ENCODE measurements around the gene GPR158. TPM values are rescaled to one million over a fixed set of nuclear protein-coding genes. Genes with fewer than 3 reads are reported as not detected.

The GPR158 gene
- total and polyA plus RNA-seq, 2 experiments from 2014 or later: not detected

DNA sequence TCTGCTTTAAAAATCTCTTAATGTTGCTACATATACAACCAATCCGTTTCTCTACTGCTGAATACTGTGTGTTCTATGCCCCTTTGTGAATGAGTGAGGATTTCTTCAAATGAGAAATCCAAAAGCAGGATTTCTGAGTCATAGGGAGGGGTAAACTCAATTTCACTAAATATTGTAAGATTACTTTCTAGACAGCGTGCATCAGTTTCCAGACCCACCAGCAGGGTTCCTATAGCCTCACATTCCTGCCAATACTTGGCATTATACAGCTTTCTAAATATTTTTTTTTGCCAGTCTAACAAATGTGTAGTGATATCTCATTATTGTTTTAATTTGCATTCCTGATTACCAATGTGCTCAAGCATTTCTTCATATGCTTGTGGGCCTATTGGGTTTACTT is 35.5 kb downstream of the GPR158 start:
- Histone ChIP-seq H3K9me3 (ENCODE audit: low read depth) (no peaks in the 10 kb centered on the region), H3K4me2 (ENCODE audit: unreplicated experiment) (no peak overlapping the region), H3K79me2 (ENCODE audit: insufficient read depth) (no peaks in the 10 kb centered on the region), H3K9ac (no peak overlapping the region), H3K4me3 (no peak overlapping the region), H3K9me2 (ENCODE audit: insufficient read depth) (no peaks in the 10 kb centered on the region), H3K4me1 (ENCODE audit: insufficient read depth) (no peaks in the 10 kb centered on the region), H4K20me1 (ENCODE audit: insufficient read depth) (no peaks in the 10 kb centered on the region), H3K27me3 (replicated peaks; ENCODE audit: insufficient read depth) (no peaks in the 10 kb centered on the region), H3K27ac (no peak overlapping the region), H3K36me3 (ENCODE audit: low read depth) (no peaks in the 10 kb centered on the region), H2AFZ (no peak overlapping the region), H3F3A (ENCODE audit: insufficient read depth) (no peaks in the 10 kb centered on the region)
- WGBS, 2 experiments (ENCODE audit: low coverage in 1 of 2, low lambda C conversion rate in 2 of 2, missing lambda C conversion rate in 2 of 2): 32 to 35% methylated on average over 2 of the region's 2 CpGs
- TF ChIP-seq EZH2phosphoT487 (IDR thresholded peaks at IDR 0.05; ENCODE audit: insufficient read depth, low read depth) (no peak), EZH2 (IDR thresholded peaks at IDR 0.05; ENCODE audit: insufficient read depth, poor library complexity, severe bottlenecking) (no peak)
- DNase-seq: no peak
- in situ Hi-C loops (cut with MboI): no loop called here

DNA sequence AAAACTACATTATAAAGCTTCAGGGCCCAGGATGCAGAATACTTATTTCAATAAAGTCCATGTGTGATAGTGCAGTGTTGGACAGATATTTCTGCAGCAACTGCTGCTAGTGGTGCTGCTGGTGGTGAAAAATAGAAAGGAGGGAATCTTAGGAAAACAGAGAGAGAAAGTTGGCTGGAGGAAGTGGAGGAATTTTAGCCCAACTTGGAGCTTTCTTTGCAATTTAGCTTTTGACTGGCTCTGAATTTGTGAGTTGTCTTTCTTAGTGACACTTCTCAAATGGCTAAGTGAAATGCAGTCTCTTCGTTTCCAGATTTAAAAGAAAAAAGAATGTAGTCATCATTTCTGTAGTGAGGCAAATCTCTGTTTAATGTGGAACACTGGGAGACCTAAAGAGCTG is 45.4 kb downstream of the GPR158 start:
- H3F3A ChIP-seq (ENCODE audit: insufficient read depth): no peaks in the 10 kb centered on the region
- no peaks in the 10 kb centered on the region for H3K9me3 ChIP-seq (ENCODE audit: low read depth)
- no peak overlapping the region for H3K4me3 ChIP-seq
- 10 to 12% methylated on average over 1 of the region's 1 CpG for WGBS, 2 experiments (ENCODE audit: low coverage in 1 of 2, low lambda C conversion rate in 2 of 2, missing lambda C conversion rate in 2 of 2)
- no peaks in the 10 kb centered on the region for H3K27me3 ChIP-seq (replicated peaks; ENCODE audit: insufficient read depth)
- H3K79me2 ChIP-seq (ENCODE audit: insufficient read depth): no peaks in the 10 kb centered on the region
- no peak overlapping the region for H3K27ac ChIP-seq
- no peak for TF ChIP-seq EZH2phosphoT487 (IDR thresholded peaks at IDR 0.05; ENCODE audit: insufficient read depth, low read depth)
- TF ChIP-seq EZH2 (IDR thresholded peaks at IDR 0.05; ENCODE audit: insufficient read depth, poor library complexity, severe bottlenecking): no peak
- in situ Hi-C loops (cut with MboI): loop anchor here (10.0 kb wide), 1 partner anchor 105 kb away; no protein-coding TSS in a partner anchor
- H3K36me3 ChIP-seq (ENCODE audit: low read depth): no peaks in the 10 kb centered on the region
- H3K4me2 ChIP-seq (ENCODE audit: unreplicated experiment): no peak overlapping the region
- DNase-seq: no peak
- H3K9me2 ChIP-seq (ENCODE audit: insufficient read depth): no peaks in the 10 kb centered on the region
- no peak overlapping the region for H2AFZ ChIP-seq
- no peak overlapping the region for H3K9ac ChIP-seq
- H3K4me1 ChIP-seq (ENCODE audit: insufficient read depth): no peaks in the 10 kb centered on the region
- no peaks in the 10 kb centered on the region for H4K20me1 ChIP-seq (ENCODE audit: insufficient read depth)

DNA sequence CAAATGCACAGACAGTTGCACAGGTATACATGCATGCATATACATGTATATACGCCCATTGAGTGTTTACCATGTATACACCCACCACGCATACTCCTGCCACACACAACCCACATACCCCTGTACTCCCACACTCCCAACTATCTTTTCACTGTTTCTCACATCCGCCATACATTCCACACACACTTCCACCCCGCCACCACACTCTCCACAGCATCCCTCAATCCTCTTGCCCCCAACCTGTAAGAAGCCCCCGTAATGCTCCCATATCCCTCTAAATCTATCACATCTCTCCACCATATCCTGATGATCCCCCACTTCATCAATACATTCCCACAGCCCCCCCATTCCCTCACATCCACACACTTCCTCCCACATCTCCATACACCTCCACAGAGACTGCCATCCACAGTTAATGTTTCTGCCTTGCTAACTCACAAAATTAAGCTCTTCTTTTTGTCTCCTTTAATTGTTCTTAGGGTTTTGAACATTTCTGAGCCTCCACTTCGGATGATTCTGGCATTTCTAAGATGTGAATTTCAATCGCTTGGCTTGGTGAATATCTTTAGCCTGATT is 47.4 kb downstream of the GPR158 start:
- Histone ChIP-seq H3K4me3 (no peak overlapping the region), H3K9me2 (ENCODE audit: insufficient read depth) (no peaks in the 10 kb centered on the region), H3K4me2 (ENCODE audit: unreplicated experiment) (no peak overlapping the region), H3K4me1 (ENCODE audit: insufficient read depth) (no peaks in the 10 kb centered on the region), H3K36me3 (ENCODE audit: low read depth) (no peaks in the 10 kb centered on the region), H2AFZ (no peak overlapping the region), H3K9ac (no peak overlapping the region), H3K27ac (no peak overlapping the region), H4K20me1 (ENCODE audit: insufficient read depth) (no peaks in the 10 kb centered on the region), H3F3A (ENCODE audit: insufficient read depth) (no peaks in the 10 kb centered on the region), H3K79me2 (ENCODE audit: insufficient read depth) (no peaks in the 10 kb centered on the region), H3K27me3 (replicated peaks; ENCODE audit: insufficient read depth) (no peaks in the 10 kb centered on the region), H3K9me3 (ENCODE audit: low read depth) (no peaks in the 10 kb centered on the region)
- DNase-seq: no peak
- no peak for TF ChIP-seq EZH2phosphoT487 (IDR thresholded peaks at IDR 0.05; ENCODE audit: insufficient read depth, low read depth)
- TF ChIP-seq EZH2 (IDR thresholded peaks at IDR 0.05; ENCODE audit: insufficient read depth, poor library complexity, severe bottlenecking): no peak
- 51 to 54% methylated on average over 7 of the region's 7 CpGs for WGBS, 2 experiments (ENCODE audit: low coverage in 1 of 2, low lambda C conversion rate in 2 of 2, missing lambda C conversion rate in 2 of 2)
- in situ Hi-C loops (cut with MboI): loop anchor here (10.0 kb wide), 1 partner anchor 107 kb away; no protein-coding TSS in a partner anchor

DNA sequence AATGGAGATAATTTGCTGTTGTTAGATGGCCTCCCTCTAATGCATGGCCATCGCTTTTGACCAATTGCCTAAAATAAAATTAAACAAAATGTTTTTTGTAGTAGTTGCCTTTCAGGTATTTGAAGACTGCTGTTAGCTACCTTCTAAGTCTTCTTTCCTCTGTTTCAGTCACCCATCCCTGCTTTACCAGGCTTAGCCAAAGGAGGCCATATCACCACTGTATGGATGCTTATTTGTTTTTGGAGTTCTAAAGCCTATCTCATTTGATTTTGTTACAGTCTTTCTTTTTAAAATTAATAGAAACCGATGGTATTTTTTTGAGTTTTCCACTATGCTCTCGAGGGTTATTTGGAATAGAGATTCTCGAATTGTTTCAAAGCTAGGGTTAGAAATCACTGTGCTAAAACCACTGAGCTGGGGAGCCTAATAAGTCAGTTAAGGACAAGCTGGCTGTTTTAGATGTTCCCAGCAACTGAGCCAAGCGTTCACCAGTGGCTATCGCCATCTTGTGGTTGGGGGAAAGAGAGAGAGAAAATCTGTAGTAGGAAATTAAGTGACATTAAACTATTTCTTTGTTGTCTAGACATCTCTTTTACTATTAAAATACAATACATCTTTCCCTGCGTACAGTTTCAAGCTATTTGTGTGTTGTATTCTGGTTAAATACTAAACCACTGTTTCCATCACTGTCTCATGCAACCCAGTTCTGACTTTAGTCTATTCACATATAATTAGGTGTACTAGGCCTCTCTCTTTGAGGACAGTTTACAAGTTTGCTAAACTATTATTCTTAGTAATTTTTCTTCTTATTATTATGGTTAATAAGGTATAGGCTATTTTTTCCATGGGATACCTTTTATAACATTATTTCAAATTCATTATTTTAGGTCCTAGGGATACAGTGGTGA is 52.2 kb downstream of the GPR158 start:
- TF ChIP-seq EZH2 (IDR thresholded peaks at IDR 0.05; ENCODE audit: insufficient read depth, poor library complexity, severe bottlenecking): no peak
- Histone ChIP-seq H3K9me3 (ENCODE audit: low read depth) (no peaks in the 10 kb centered on the region), H2AFZ (no peak overlapping the region), H3K4me3 (no peak overlapping the region), H3F3A (ENCODE audit: insufficient read depth) (no peaks in the 10 kb centered on the region), H3K27me3 (replicated peaks; ENCODE audit: insufficient read depth) (no peaks in the 10 kb centered on the region), H3K4me1 (ENCODE audit: insufficient read depth) (no peaks in the 10 kb centered on the region), H3K27ac (no peak overlapping the region), H3K79me2 (ENCODE audit: insufficient read depth) (no peaks in the 10 kb centered on the region), H4K20me1 (ENCODE audit: insufficient read depth) (no peaks in the 10 kb centered on the region), H3K36me3 (ENCODE audit: low read depth) (no peaks in the 10 kb centered on the region), H3K9me2 (ENCODE audit: insufficient read depth) (no peaks in the 10 kb centered on the region), H3K4me2 (ENCODE audit: unreplicated experiment) (no peak overlapping the region), H3K9ac (no peak overlapping the region)
- in situ Hi-C loops (cut with MboI): loop anchor here (10.0 kb wide), 1 partner anchor 112 kb away; no protein-coding TSS in a partner anchor
- 16 to 17% methylated on average over 7 of the region's 7 CpGs for WGBS, 2 experiments (ENCODE audit: low coverage in 1 of 2, low lambda C conversion rate in 2 of 2, missing lambda C conversion rate in 2 of 2)
- peak; percentile 79 for DNase-seq

Measured in GM23248 (cell line).